NCI-H1694 (cell line): ENCODE results near the gene SIGLEC14.

Experiments
- DNase-seq: peaks from one replicate; lab custom pipeline; 2025; lab: John Stamatoyannopoulos, UW

Gene SIGLEC14

GRCh38 chr19:51621178-51621577, 25.4 kb downstream of the SIGLEC14 start:
- no peak for DNase-seq

GRCh38 chr19:51615991-51616390, 30.6 kb downstream of the SIGLEC14 start:
- no peak for DNase-seq

- DNase-seq: no peak
These were observed 31.8 kb downstream of the SIGLEC14 start for GRCh38 chr19:51614789-51615188.

GRCh38 chr19:51610576-51610975, 36.0 kb downstream of the SIGLEC14 start:
- DNase-seq: no peak

- no peak for DNase-seq
These were observed 38.6 kb downstream of the SIGLEC14 start for GRCh38 chr19:51607920-51608562.

- no peak for DNase-seq
These were observed 39.5 kb downstream of the SIGLEC14 start for GRCh38 chr19:51607077-51607476.

- DNase-seq: no peak
These were observed 44.3 kb downstream of the SIGLEC14 start for GRCh38 chr19:51602189-51602854.

- DNase-seq: no peak
These were observed 45.6 kb downstream of the SIGLEC14 start for GRCh38 chr19:51600940-51601580.

GRCh38 chr19:51599084-51599483, 47.5 kb downstream of the SIGLEC14 start:
- DNase-seq: no peak

GRCh38 chr19:51598159-51598915, 48.3 kb downstream of the SIGLEC14 start:
- DNase-seq: no peak

GRCh38 chr19:51595190-51596175, 51.1 kb downstream of the SIGLEC14 start:
- no peak for DNase-seq

GRCh38 chr19:51594774-51595109, 51.9 kb downstream of the SIGLEC14 start:
- no peak for DNase-seq

- peak; percentile 94 for DNase-seq
These were observed 52.5 kb downstream of the SIGLEC14 start for GRCh38 chr19:51593969-51594773.

- no peak for DNase-seq
These were observed 53.3 kb downstream of the SIGLEC14 start for GRCh38 chr19:51593138-51593890.
